ENCODE data around the gene ARL15. TPM values are rescaled to one million over a fixed set of nuclear protein-coding genes. Genes with fewer than 3 reads are reported as not detected.

The ARL15 gene
- total RNA-seq, 4 donors from 2014 or later = 19.6 to 52.5 (median 30.6) TPM

- no peak for TF ChIP-seq CTCF (IDR thresholded peaks at IDR 0.05; ENCODE audit: low read depth)
Observed at GRCh38 chr5:54302267-54302687, 8.1 kb downstream of the ARL15 start.

DNA sequence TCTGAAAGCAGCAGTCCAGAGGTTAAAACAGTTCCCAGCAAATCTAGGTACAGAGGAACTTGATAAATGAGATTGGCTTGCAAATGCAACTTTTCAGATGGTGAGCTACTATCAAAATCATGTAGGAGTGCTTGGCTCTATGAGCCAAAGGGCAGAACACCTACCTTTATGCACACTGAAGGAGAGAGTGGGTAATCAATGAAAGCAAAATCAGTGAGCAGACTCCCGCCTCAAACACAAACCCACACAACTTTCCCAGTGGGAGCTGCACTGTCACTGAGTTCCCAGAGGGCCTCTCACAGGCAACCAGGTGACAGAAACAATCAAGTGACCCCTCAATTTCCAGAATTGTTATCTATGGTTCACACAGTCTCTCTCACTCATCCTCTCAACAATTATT lies 8.5 kb downstream of the ARL15 start:
- no peak for TF ChIP-seq CTCF (IDR thresholded peaks at IDR 0.05; ENCODE audit: low read depth)

GRCh38 chr5:54301220-54301619 lies 9.2 kb downstream of the ARL15 start:
- no peak for TF ChIP-seq CTCF (IDR thresholded peaks at IDR 0.05; ENCODE audit: low read depth)

GRCh38 chr5:54298947-54299346 lies 11.4 kb downstream of the ARL15 start:
- no peak for TF ChIP-seq CTCF (IDR thresholded peaks at IDR 0.05; ENCODE audit: low read depth)

DNA sequence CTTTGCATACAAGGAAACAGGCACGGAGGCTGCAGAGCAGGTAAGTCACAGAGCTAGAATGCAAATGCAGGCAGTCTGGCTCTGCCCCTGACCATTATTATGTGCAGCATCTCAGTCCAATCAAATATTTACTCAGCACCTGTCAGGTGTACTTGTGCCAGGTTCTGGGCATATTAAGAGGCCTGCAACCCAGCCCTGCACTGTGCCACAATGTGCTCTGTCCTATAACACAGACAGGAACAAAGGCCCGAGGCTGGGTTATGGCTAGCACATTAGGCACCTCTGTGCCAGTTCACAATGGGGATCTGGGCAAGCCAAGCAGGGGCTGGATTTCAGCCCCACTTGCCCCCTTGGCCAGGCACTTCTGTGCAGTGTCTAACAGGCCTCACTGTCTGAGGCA lies 14.0 kb downstream of the ARL15 start:
- no peak for TF ChIP-seq CTCF (IDR thresholded peaks at IDR 0.05; ENCODE audit: low read depth)

DNA sequence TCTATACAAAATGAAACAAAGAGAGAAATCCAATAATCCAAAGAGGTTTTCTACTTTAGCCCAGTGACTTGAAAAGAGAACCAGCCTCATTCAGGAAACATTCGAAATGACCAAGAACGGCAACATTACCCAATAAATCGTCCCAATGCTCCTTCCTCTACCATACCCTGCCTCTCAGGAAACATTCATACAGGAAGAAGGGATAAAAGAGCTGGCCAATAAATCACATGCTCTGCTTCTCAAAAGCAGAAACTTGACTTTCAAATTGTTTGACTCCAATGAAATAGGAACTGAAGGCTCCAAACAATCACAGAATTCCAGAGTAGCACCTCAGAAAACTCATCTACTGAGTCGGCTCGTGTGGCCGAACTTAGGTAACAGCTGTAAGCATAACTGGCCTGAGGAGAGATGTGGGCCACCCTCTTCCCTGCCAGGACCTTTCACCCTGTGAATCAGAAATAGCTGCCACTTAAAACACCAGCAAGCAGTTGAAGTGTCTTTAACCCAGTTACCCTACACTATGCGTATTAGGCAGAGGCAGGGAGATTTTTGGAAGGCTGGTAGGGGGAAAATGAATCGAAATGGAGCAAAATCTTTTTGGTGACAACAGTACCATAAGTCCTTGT lies 14.6 kb downstream of the ARL15 start:
- TF ChIP-seq CTCF (IDR thresholded peaks at IDR 0.05; ENCODE audit: low read depth) = no peak

- TF ChIP-seq CTCF (IDR thresholded peaks at IDR 0.05; ENCODE audit: low read depth) = no peak
Observed at GRCh38 chr5:54294097-54294667, 16.2 kb downstream of the ARL15 start.
